CD4-positive, alpha-beta memory T cell (primary cell): ENCODE data around the gene RNF220. TPM values are rescaled to one million over a fixed set of nuclear protein-coding genes. Genes with fewer than 3 reads are reported as not detected.
A peak's percentile ranks its signal among the peaks of the same experiment; 100 is the strongest.

Source experiments
- CTCF ChIA-PET: fragments of 350-600 bp; sonication (Branson Sonifier 250); formaldehyde crosslinking; loops from one replicate; lab custom pipeline; 2021; ENCODE audit warnings: inconsistent platforms; ENCODE audit not compliant: partially characterized antibody; lab: Charles Lee
- POLR2A ChIA-PET: fragments of 350-600 bp; sonication (Branson Sonifier 250); formaldehyde crosslinking; loops from one replicate; lab custom pipeline; 2021; ENCODE audit not compliant: partially characterized antibody; lab: Charles Lee
- DNase-seq, 5 donors: peaks; one replicate each; pipeline versions ENCODE4 v3.0.0 to v3.0.0-alpha.2; 2020 to 2022; ENCODE audit warnings: mixed read lengths in 1 of 5
- H3K27ac ChIP-seq: one replicate; pipeline ENCODE4 v1.7.0; 2013; ENCODE audit warnings: low read depth, low read length
- H3K27me3 ChIP-seq: 2 replicates; pipeline ENCODE4 v1.7.0; 2013; ENCODE audit warnings: mild to moderate bottlenecking, low read length, moderate library complexity; ENCODE audit not compliant: insufficient read depth
- H3K36me3 ChIP-seq: 2 replicates; pipeline ENCODE4 v1.7.0; 2013; ENCODE audit warnings: mild to moderate bottlenecking, low read length, moderate library complexity; ENCODE audit not compliant: insufficient read depth
- H3K4me1 ChIP-seq: 2 replicates; pipeline ENCODE4 v1.7.0; 2013; ENCODE audit warnings: mild to moderate bottlenecking, low read length, moderate library complexity; ENCODE audit not compliant: insufficient read depth
- H3K4me3 ChIP-seq, 2 donors: one replicate each; pipeline ENCODE4 v1.7.0; 2013; ENCODE audit warnings: low read length in 2 of 2, mild to moderate bottlenecking in 1 of 2
- H3K9me3 ChIP-seq, 2 donors: one replicate each; pipeline ENCODE4 v1.7.0; 2013; ENCODE audit warnings: low read length in 2 of 2, control low read depth in 1 of 2; ENCODE audit not compliant: control insufficient read depth in 1 of 2
- H3K27ac Mint-ChIP-seq, 7 donors: one replicate each; pipeline ENCODE4 v1.8.0; 2020 to 2021; ENCODE audit warnings: mixed read lengths in 7 of 7, mild to moderate bottlenecking in 6 of 7, inconsistent platforms in 3 of 7, moderate library complexity in 3 of 7
- H3K27me3 Mint-ChIP-seq, 2 donors: one replicate each; pipeline ENCODE4 v1.8.0; 2020 to 2021; ENCODE audit warnings: mixed read lengths in 2 of 2
- H3K36me3 Mint-ChIP-seq, 2 donors: one replicate each; pipeline ENCODE4 v1.8.0; 2020 to 2021; ENCODE audit warnings: mixed read lengths in 2 of 2, inconsistent platforms in 1 of 2, mild to moderate bottlenecking in 1 of 2
- H3K4me1 Mint-ChIP-seq, 4 donors: one replicate each; pipeline ENCODE4 v1.8.0; 2020 to 2021; ENCODE audit warnings: mixed read lengths in 4 of 4, mild to moderate bottlenecking in 1 of 4
- H3K4me3 Mint-ChIP-seq, 8 donors: one replicate each; pipeline ENCODE4 v1.8.0; 2020 to 2021; ENCODE audit warnings: mixed read lengths in 8 of 8, mild to moderate bottlenecking in 7 of 8, moderate library complexity in 6 of 8, inconsistent platforms in 3 of 8
- H3K9me3 Mint-ChIP-seq, 8 donors: one replicate each; pipeline ENCODE4 v1.8.0; 2020 to 2021; ENCODE audit warnings: mixed read lengths in 8 of 8, mild to moderate bottlenecking in 5 of 8, inconsistent platforms in 3 of 8, moderate library complexity in 1 of 8
- intact Hi-C: fragments of 100-400 bp; cut with micrococcal nuclease; formaldehyde crosslinking; loops from one replicate; pipeline ENCODE4 v1.15.1; 2023
- polyA plus RNA-seq, 2 donors: library from polyadenylated mRNA; unstranded; fragments of 300-500 nt; fragmentation: Illumina TruSeq; gene quantifications; one replicate each; pipeline ENCODE4 v1.2.3, GENCODE V29; 2021
- total RNA-seq, 2 experiments: library from RNA; stranded (reverse); gene quantifications; one replicate each; pipeline ENCODE4 v1.2.3, GENCODE V29; 2021

RNF220 gene
- total and polyA plus RNA-seq, 4 experiments from 2014 or later: 74.7 to 125 (median 111) TPM

- POLR2A ChIA-PET: interaction anchor here (0.6 to 1.8 kb wide), 2 partner anchors 10 to 80 kb away, joined by 3 to 7 read pairs; no protein-coding TSS in a partner anchor
- H3K27me3 Mint-ChIP-seq: peaks cover 7 to 25% of the 10 kb centered on the region in 2 donors
These were observed 166.9 kb downstream of the RNF220 start for GRCh38 chr1:44571712-44572571.

GRCh38 chr1:44572572-44572879 lies 167.5 kb downstream of the RNF220 start:
- no peaks in the 10 kb centered on the region for H3K9me3 ChIP-seq
- Mint-ChIP-seq H3K36me3 (no peaks in the 10 kb centered on the region), H3K27me3 (peaks cover 11 to 22% of the 10 kb centered on the region in 2 donors), H3K4me3 (no peak overlapping the region), H3K27ac (no peak overlapping the region), H3K4me1 (no peaks in the 10 kb centered on the region), H3K9me3 (no peaks in the 10 kb centered on the region)
- intact Hi-C loops: no loop called here
- ChIA-PET CTCF (interaction anchor here (0.6 to 6.8 kb wide), 15 partner anchors 10 to 92 kb away, joined by 3 to 153 read pairs (median 5); no protein-coding TSS in a partner anchor), POLR2A (interaction anchor here (1.8 kb wide), 1 partner anchor 80 kb away, joined by 7 read pairs; no protein-coding TSS in a partner anchor)
- H3K27ac ChIP-seq: no peak overlapping the region
- no peak for DNase-seq
- H3K4me1 ChIP-seq: no peaks in the 10 kb centered on the region
- H3K36me3 ChIP-seq: no peaks in the 10 kb centered on the region
- H3K4me3 ChIP-seq: no peak overlapping the region
- H3K27me3 ChIP-seq: no peaks in the 10 kb centered on the region

More at GRCh38 chr1:44571712-44572571, 166.9 kb downstream of the RNF220 start:
- Mint-ChIP-seq H3K27ac (no peak overlapping the region), H3K9me3 (no peaks in the 10 kb centered on the region), H3K4me1 (no peaks in the 10 kb centered on the region), H3K4me3 (no peak overlapping the region), H3K36me3 (no peaks in the 10 kb centered on the region)
- CTCF ChIA-PET: interaction anchor here (0.6 to 6.8 kb wide), 20 partner anchors 9 to 266 kb away, joined by 3 to 153 read pairs (median 4); partner anchors contain the start of gene TMEM53
- Histone ChIP-seq H3K4me1 (no peaks in the 10 kb centered on the region), H3K36me3 (no peaks in the 10 kb centered on the region), H3K9me3 (no peaks in the 10 kb centered on the region), H3K4me3 (no peak overlapping the region), H3K27ac (no peak overlapping the region), H3K27me3 (no peaks in the 10 kb centered on the region)
- intact Hi-C loops: no loop called here
- peak in 4 of 5 donors; percentile 27 to 36 (median 30) for DNase-seq

GRCh38 chr1:44575396-44575795 lies 170.3 kb downstream of the RNF220 start:
- intact Hi-C loops: no loop called here
- Mint-ChIP-seq H3K27me3 (peaks cover 9 to 18% of the 10 kb centered on the region in 2 donors), H3K9me3 (peaks cover 0 to 2% (median 0%) of the 10 kb centered on the region in 8 donors), H3K27ac (no peak overlapping the region), H3K36me3 (no peaks in the 10 kb centered on the region), H3K4me3 (no peak overlapping the region), H3K4me1 (no peaks in the 10 kb centered on the region)
- Histone ChIP-seq H3K4me1 (no peaks in the 10 kb centered on the region), H3K27me3 (no peaks in the 10 kb centered on the region), H3K27ac (no peak overlapping the region), H3K9me3 (no peaks in the 10 kb centered on the region), H3K36me3 (no peaks in the 10 kb centered on the region), H3K4me3 (no peak overlapping the region)
- CTCF ChIA-PET: interaction anchor here (1.9 kb wide), 1 partner anchor 77 kb away, joined by 5 read pairs; no protein-coding TSS in a partner anchor
- POLR2A ChIA-PET: no interaction called here
- no peak for DNase-seq

- CTCF ChIA-PET: interaction anchor here (1.9 kb wide), 1 partner anchor 76 kb away, joined by 5 read pairs; no protein-coding TSS in a partner anchor
- Histone ChIP-seq H3K27ac (no peak overlapping the region), H3K4me3 (no peak overlapping the region), H3K36me3 (no peaks in the 10 kb centered on the region), H3K27me3 (no peaks in the 10 kb centered on the region), H3K9me3 (no peaks in the 10 kb centered on the region), H3K4me1 (no peaks in the 10 kb centered on the region)
- intact Hi-C loops: no loop called here
- Mint-ChIP-seq H3K4me3 (no peak overlapping the region), H3K36me3 (no peaks in the 10 kb centered on the region), H3K9me3 (peaks cover 0 to 2% (median 0%) of the 10 kb centered on the region in 8 donors), H3K4me1 (no peaks in the 10 kb centered on the region), H3K27me3 (peaks cover 9 to 18% of the 10 kb centered on the region in 2 donors), H3K27ac (no peak overlapping the region)
- POLR2A ChIA-PET: no interaction called here
- no peak for DNase-seq
These were observed 171.5 kb downstream of the RNF220 start for GRCh38 chr1:44576456-44577150.

- no peak overlapping the region for H3K4me3 Mint-ChIP-seq
- DNase-seq: no peak
- no peaks in the 10 kb centered on the region for H3K4me1 Mint-ChIP-seq
- H3K4me1 ChIP-seq: no peaks in the 10 kb centered on the region
- H3K9me3 ChIP-seq: no peaks in the 10 kb centered on the region
- H3K27me3 Mint-ChIP-seq: peaks cover 8 to 15% of the 10 kb centered on the region in 2 donors
- CTCF ChIA-PET: interaction anchor here (0.5 to 5.2 kb wide), 3 partner anchors 9 to 40 kb away, joined by 3 to 29 read pairs (median 7); no protein-coding TSS in a partner anchor
- POLR2A ChIA-PET: no interaction called here
- H3K36me3 Mint-ChIP-seq: no peaks in the 10 kb centered on the region
- H3K27ac Mint-ChIP-seq: no peak overlapping the region
- intact Hi-C loops: no loop called here
- H3K27me3 ChIP-seq: no peaks in the 10 kb centered on the region
- no peak overlapping the region for H3K27ac ChIP-seq
- H3K4me3 ChIP-seq: no peak overlapping the region
- H3K36me3 ChIP-seq: no peaks in the 10 kb centered on the region
- H3K9me3 Mint-ChIP-seq: peaks cover 0 to 2% (median 0%) of the 10 kb centered on the region in 8 donors
These were observed 176.2 kb downstream of the RNF220 start for GRCh38 chr1:44581205-44581604.

- ChIA-PET POLR2A (no interaction called here), CTCF (interaction anchor here (1.3 to 5.2 kb wide), 2 partner anchors 12 kb away, joined by 5 to 29 read pairs; no protein-coding TSS in a partner anchor)
- no peaks in the 10 kb centered on the region for H3K9me3 ChIP-seq
- no peak overlapping the region for H3K27ac Mint-ChIP-seq
- H3K4me3 ChIP-seq: no peak overlapping the region
- intact Hi-C loops: no loop called here
- H3K36me3 Mint-ChIP-seq: no peaks in the 10 kb centered on the region
- no peak overlapping the region for H3K4me3 Mint-ChIP-seq
- no peak overlapping the region for H3K27ac ChIP-seq
- H3K27me3 ChIP-seq: no peaks in the 10 kb centered on the region
- H3K4me1 ChIP-seq: no peaks in the 10 kb centered on the region
- no peaks in the 10 kb centered on the region for H3K9me3 Mint-ChIP-seq
- H3K27me3 Mint-ChIP-seq: peaks cover 10% of the 10 kb centered on the region in 2 donors
- no peak for DNase-seq
- H3K36me3 ChIP-seq: no peaks in the 10 kb centered on the region
- H3K4me1 Mint-ChIP-seq: no peaks in the 10 kb centered on the region
These were observed 179.1 kb downstream of the RNF220 start for GRCh38 chr1:44584167-44584566.
